Sciatic nerve (tissue), 2 donors: Measurements from ENCODE around the gene BCAS3. TPM values are rescaled to one million over a fixed set of nuclear protein-coding genes. Genes with fewer than 3 reads are reported as not detected.

Source experiments
- ATAC-seq: fragments of 200-7000 bp; cut with Tn5 transposase; one replicate; pipeline ENCODE4 v1.9.1; 2020; ENCODE audit warnings: mild to moderate bottlenecking, moderate library complexity
- DNase-seq: peaks from one replicate; pipeline ENCODE4 v3.0.0-alpha.2; 2020; ENCODE audit warnings: low spot score
- intact Hi-C: fragments of 100-400 bp; cut with DNase I; formaldehyde crosslinking; loops from one replicate; pipeline ENCODE4 v1.14.2; 2022
- total RNA-seq: library from RNA; stranded (reverse); fragmentation: NEBNext Ultra II Directional; extraction: Animal tissue kit (Norgen Biotek cat#: 25700); gene quantifications from one replicate; pipeline ENCODE4 v1.2.1, GENCODE V29; 2021
- donor health status: DM: no; HTN: no; CAD: no.
- donor health status: DM: no; HTN: no; CAD: no.

Gene BCAS3
- total RNA-seq, 1 donor from 2014 or later: 42.5 TPM

- ATAC-seq (no peak), DNase-seq (no peak)
- intact Hi-C loops: no loop called here
These were observed 500.6 kb downstream of the BCAS3 start for GRCh38 chr17:61178284-61178683.

GRCh38 chr17:61179380-61179806 lies 501.7 kb downstream of the BCAS3 start:
- DNase-seq: no peak
- peak; percentile 48 for ATAC-seq
- intact Hi-C loops: no loop called here

GRCh38 chr17:61183793-61184192 lies 506.1 kb downstream of the BCAS3 start:
- no peak for ATAC-seq
- intact Hi-C loops: no loop called here
- DNase-seq: no peak

- intact Hi-C loops: no loop called here
- DNase-seq: no peak
These were observed 507.7 kb downstream of the BCAS3 start for GRCh38 chr17:61185385-61185784.

GRCh38 chr17:61187038-61187437 lies 509.4 kb downstream of the BCAS3 start:
- intact Hi-C loops: no loop called here
- no peak for ATAC-seq
- DNase-seq: no peak

More at GRCh38 chr17:61185385-61185784, 507.7 kb downstream of the BCAS3 start:
- no peak for ATAC-seq

- ATAC-seq (no peak), DNase-seq (no peak)
- intact Hi-C loops: no loop called here
These were observed 510.4 kb downstream of the BCAS3 start for GRCh38 chr17:61188081-61188480.

GRCh38 chr17:61189968-61190367 lies 512.3 kb downstream of the BCAS3 start:
- intact Hi-C loops: no loop called here
- DNase-seq (no peak), ATAC-seq (no peak)

GRCh38 chr17:61196302-61196704 lies 518.7 kb downstream of the BCAS3 start:
- no peak for DNase-seq
- peak; percentile 88 for ATAC-seq
- intact Hi-C loops: no loop called here

- intact Hi-C loops: no loop called here
- DNase-seq (no peak), ATAC-seq (no peak)
These were observed 519.1 kb downstream of the BCAS3 start for GRCh38 chr17:61196799-61197198.

GRCh38 chr17:61199431-61200338 lies 522.0 kb downstream of the BCAS3 start:
- ATAC-seq (no peak), DNase-seq (no peak)
- intact Hi-C loops: no loop called here

GRCh38 chr17:61200339-61200715 lies 522.7 kb downstream of the BCAS3 start:
- intact Hi-C loops: no loop called here
- no peak for ATAC-seq
- no peak for DNase-seq

- intact Hi-C loops: no loop called here
- no peak for DNase-seq
- ATAC-seq: no peak
These were observed 523.6 kb downstream of the BCAS3 start for GRCh38 chr17:61201211-61201610.

- intact Hi-C loops: no loop called here
- ATAC-seq: no peak
- no peak for DNase-seq
These were observed 524.9 kb downstream of the BCAS3 start for GRCh38 chr17:61202564-61202963.

GRCh38 chr17:61203671-61204131 lies 526.0 kb downstream of the BCAS3 start:
- ATAC-seq (peak; percentile 53), DNase-seq (no peak)
- intact Hi-C loops: no loop called here

- ATAC-seq (no peak), DNase-seq (no peak)
- intact Hi-C loops: no loop called here
These were observed 526.8 kb downstream of the BCAS3 start for GRCh38 chr17:61204456-61204855.

- intact Hi-C loops: no loop called here
- no peak for DNase-seq
- no peak for ATAC-seq
These were observed 527.8 kb downstream of the BCAS3 start for GRCh38 chr17:61205401-61205800.

GRCh38 chr17:61205931-61206330 lies 528.3 kb downstream of the BCAS3 start:
- intact Hi-C loops: no loop called here
- DNase-seq (no peak), ATAC-seq (no peak)

GRCh38 chr17:61206922-61207321 lies 529.3 kb downstream of the BCAS3 start:
- ATAC-seq: no peak
- DNase-seq: no peak
- intact Hi-C loops: no loop called here

GRCh38 chr17:61208301-61209105 lies 530.9 kb downstream of the BCAS3 start:
- DNase-seq: no peak
- intact Hi-C loops: no loop called here

GRCh38 chr17:61209106-61209439 lies 531.4 kb downstream of the BCAS3 start:
- intact Hi-C loops: no loop called here
- ATAC-seq: peak; percentile 81

More at GRCh38 chr17:61208301-61209105, 530.9 kb downstream of the BCAS3 start:
- peak; percentile 53 for ATAC-seq

More at GRCh38 chr17:61209106-61209439, 531.4 kb downstream of the BCAS3 start:
- no peak for DNase-seq
